Panc1 (cell line): ENCODE measurements around the gene MRGPRE. TPM values are rescaled to one million over a fixed set of nuclear protein-coding genes. Genes with fewer than 3 reads are reported as not detected.
"Not testable (repeated sequence)": the region's sequence is repeated elsewhere in the genome, so short reads cannot be mapped to it uniquely, and the experiment has no call there.

Experiments used
- ATAC-seq: fragments of 200-7000 bp; cut with Tn5 transposase; 2 replicates; pipeline ENCODE4 v1.9.1; 2020; ENCODE audit warnings: mild to moderate bottlenecking, moderate library complexity
- Bru-seq: library from RNA; stranded (reverse); fragments of 400-500 nt; gene quantifications from one replicate; lab custom pipeline; 2021; lab: Mats Ljungman, UMichigan
- BruChase-seq, 2 experiments: library from RNA; stranded (reverse); fragments of 400-500 nt; gene quantifications; one replicate each; lab custom pipeline; 2021; lab: Mats Ljungman, UMichigan
- BruUV-seq: library from RNA; stranded (reverse); fragments of 400-500 nt; replicated peaks from 2 replicates; lab custom pipeline; 2021; lab: Mats Ljungman, UMichigan
- CTCF ChIA-PET: fragments of 300-600 bp; sonication (Branson Sonifier 250); formaldehyde crosslinking; loops from one replicate; lab custom pipeline; 2022; ENCODE audit warnings: antibody characterized with exemption; lab: Charles Lee
- POLR2A ChIA-PET: fragments of 300-600 bp; sonication (Branson Sonifier 250); formaldehyde crosslinking; loops from one replicate; lab custom pipeline; 2022; ENCODE audit warnings: antibody characterized with exemption; lab: Charles Lee
- DNase-seq: peaks from one replicate; pipeline ENCODE4 v3.0.0-alpha.2; 2010; ENCODE audit warnings: low read depth, low spot score
- H3K27ac ChIP-seq: 2 replicates; pipeline ENCODE4 v1.5.1; 2011; ENCODE audit warnings: mild to moderate bottlenecking, low read length, inconsistent platforms
- H3K27me3 ChIP-seq: fragments of 200-500 bp; sonication (Bioruptor generic); 2 replicates; pipeline ENCODE4 v1.6.0; 2014; ENCODE audit warnings: low read length, inconsistent platforms; ENCODE audit not compliant: control insufficient read depth, insufficient read depth
- H3K36me3 ChIP-seq: fragments of 200-500 bp; sonication (Bioruptor generic); 2 replicates; pipeline ENCODE4 v1.5.1; 2014; ENCODE audit warnings: inconsistent platforms, mild to moderate bottlenecking, low read length, moderate library complexity; ENCODE audit not compliant: control insufficient read depth, insufficient read depth
- H3K4me1 ChIP-seq: 2 replicates; pipeline ENCODE4 v1.5.1; 2011; ENCODE audit warnings: inconsistent platforms, mild to moderate bottlenecking, low read length, moderate library complexity; ENCODE audit not compliant: control insufficient read depth, insufficient read depth
- H3K4me3 ChIP-seq, 2 experiments: 2 replicates each; pipeline ENCODE4 v1.5.1; 2011 to 2012; ENCODE audit warnings: low read depth in 2 of 2, low read length in 2 of 2, mild to moderate bottlenecking in 2 of 2, inconsistent platforms in 1 of 2, moderate library complexity in 1 of 2
- H3K9me3 ChIP-seq: fragments of 200-500 bp; sonication (Bioruptor generic); 2 replicates; pipeline ENCODE4 v1.5.1; 2014; ENCODE audit warnings: low read depth, mild to moderate bottlenecking, inconsistent platforms, low read length, moderate library complexity; ENCODE audit not compliant: control insufficient read depth, insufficient read depth
- CTCF ChIP-seq: fragments of 450-650 bp; IDR thresholded peaks from 2 replicates; pipeline ENCODE4 v1.5.1; 2017; ENCODE audit warnings: mild to moderate bottlenecking
- POLR2AphosphoS5 ChIP-seq: IDR thresholded peaks from 2 replicates; pipeline ENCODE4 v1.6.1; 2012; ENCODE audit warnings: mild to moderate bottlenecking, low read depth, low read length, moderate library complexity
- REST ChIP-seq, 2 experiments: IDR thresholded peaks; 2 replicates each; pipeline ENCODE4 v1.6.1; 2011 to 2012; ENCODE audit warnings: low read depth in 2 of 2, control low read depth in 1 of 2, low read length in 1 of 2, mild to moderate bottlenecking in 1 of 2, moderate library complexity in 1 of 2; ENCODE audit not compliant: insufficient read depth in 1 of 2
- SIN3A ChIP-seq: IDR thresholded peaks from 2 replicates; pipeline ENCODE4 v1.6.1; 2012; ENCODE audit warnings: low read depth, mild to moderate bottlenecking, low read length, moderate library complexity, borderline replicate concordance; ENCODE audit not compliant: insufficient read depth
- TCF7L2 ChIP-seq: IDR thresholded peaks from 2 replicates; pipeline ENCODE4 v1.6.1; 2011; ENCODE audit warnings: mild to moderate bottlenecking, low read depth, low read length, inconsistent platforms
- in situ Hi-C: cut with HindIII; loops from 2 replicates; pipeline ENCODE4 v1.10.0; 2016; ENCODE audit warnings: low sequenced_read_pairs, low pct_unique_long_range_greater_than_20kb
- intact Hi-C: fragments of 100-400 bp; cut with micrococcal nuclease; formaldehyde crosslinking; loops from one replicate; pipeline ENCODE4 v1.10.0; 2022; ENCODE audit not compliant: unreplicated experiment
- long read RNA-seq: library from polyadenylated mRNA; unstranded; transcript quantifications from one replicate; pipeline ENCODE4 v2.0.0, GENCODE V29; 2021; ENCODE audit not compliant: unreplicated experiment
- polyA plus RNA-seq: library from polyadenylated mRNA; unstranded; fragments of >200 nt; gene quantifications from one replicate; pipeline ENCODE4 v1.2.1, GENCODE V29; 2012; ENCODE audit warnings: missing spikeins; ENCODE audit not compliant: insufficient read length
- total RNA-seq: library from RNA; stranded (reverse); gene quantifications from one replicate; pipeline ENCODE4 v1.2.1, GENCODE V29; 2021; ENCODE audit not compliant: unreplicated experiment

MRGPRE gene
- total RNA-seq (0.13 TPM), Bru-seq, nascent RNA (not detected), BruChase-seq, experiment 1, labeled RNA remaining after a 2-hour chase (not detected), BruChase-seq, experiment 2, labeled RNA remaining after a 6-hour chase (not detected)
- polyA plus RNA-seq: not detected
- long read RNA-seq: 0 reads

- Histone ChIP-seq H3K36me3 (no peaks in the 10 kb centered on the region), H3K9me3 (no peaks in the 10 kb centered on the region), H3K4me3 (no peak within 1 kb of the TSS), H3K27me3 (peaks cover 9% of the 10 kb centered on the region), H3K4me1 (peaks cover 5% of the 10 kb centered on the region), H3K27ac (no peak within 1 kb of the TSS)
- BruUV-seq: no TSS peak
- in situ Hi-C loops: no loop called here
- intact Hi-C loops: no loop called here
- TF ChIP-seq CTCF (no peak), SIN3A (no peak), REST (IDR thresholded peaks at IDR 0.05; ENCODE audit: insufficient read depth in 1 of 2, low read depth in 2 of 2, low read length in 1 of 2) (no peak), TCF7L2 (no peak), POLR2AphosphoS5 (no peak)
- CTCF ChIA-PET: interaction anchor here (0.7 kb wide), 1 partner anchor 129 kb away, joined by 5 read pairs; no protein-coding TSS in a partner anchor
- DNase-seq: no peak
- peak; percentile 62 for ATAC-seq
- POLR2A ChIA-PET: no interaction called here
Measured at GRCh38 chr11:3231851-3232744, at the start of gene MRGPRE. Gene MRGPRE, minus strand, starts transcription at chr11:3232417. Its CDS starts 3,618 bp downstream, at chr11:3228799.

GRCh38 chr11:3281146-3281545 is 48.9 kb upstream of the MRGPRE start:
- H3K4me3 ChIP-seq, CTCF ChIA-PET, in situ Hi-C loops, H3K27ac ChIP-seq, DNase-seq, POLR2A ChIA-PET, H3K27me3 ChIP-seq, ATAC-seq, H3K9me3 ChIP-seq, intact Hi-C loops, H3K4me1 ChIP-seq, H3K36me3 ChIP-seq, BruUV-seq: not testable (repeated sequence)

- H3K36me3 ChIP-seq, intact Hi-C loops, ATAC-seq, H3K27ac ChIP-seq, BruUV-seq, H3K4me3 ChIP-seq, CTCF ChIA-PET, DNase-seq, H3K9me3 ChIP-seq, in situ Hi-C loops, H3K27me3 ChIP-seq, H3K4me1 ChIP-seq, POLR2A ChIA-PET: not testable (repeated sequence)
Measured at GRCh38 chr11:3280662-3281061, 48.4 kb upstream of the MRGPRE start.

GRCh38 chr11:3278922-3279321 is 46.7 kb upstream of the MRGPRE start:
- H3K36me3 ChIP-seq, H3K4me1 ChIP-seq, in situ Hi-C loops, POLR2A ChIA-PET, H3K9me3 ChIP-seq, H3K27me3 ChIP-seq, H3K4me3 ChIP-seq, H3K27ac ChIP-seq, CTCF ChIA-PET, DNase-seq, intact Hi-C loops, BruUV-seq: not testable (repeated sequence)
- peak; percentile 84 for ATAC-seq

GRCh38 chr11:3273629-3274028 is 41.4 kb upstream of the MRGPRE start:
- BruUV-seq, H3K27ac ChIP-seq, H3K4me1 ChIP-seq, H3K27me3 ChIP-seq, POLR2A ChIA-PET, CTCF ChIA-PET, intact Hi-C loops, H3K9me3 ChIP-seq, H3K36me3 ChIP-seq, DNase-seq, H3K4me3 ChIP-seq, in situ Hi-C loops, ATAC-seq: not testable (repeated sequence)
